Vagina (tissue), 2 donors: ENCODE data around the gene TRABD2B.

Experiments used
- CTCF ChIP-seq, 3 experiments: fragments of 450-650 bp in 2 of 3; fragments of 200-600 bp in 1 of 3; sonication (generic) in 1 of 3; IDR thresholded peaks; one replicate each; pipeline ENCODE4 v1.5.1; 2017 to 2019; ENCODE audit warnings: antibody characterized with exemption in 3 of 3, mild to moderate bottlenecking in 2 of 3, moderate library complexity in 2 of 3
- POLR2A ChIP-seq, 2 donors: fragments of 450-650 bp; IDR thresholded peaks; one replicate each; pipeline ENCODE4 v1.6.1; 2017; ENCODE audit warnings: antibody characterized with exemption in 2 of 2, mild to moderate bottlenecking in 2 of 2, moderate library complexity in 2 of 2
- POLR2AphosphoS5 ChIP-seq, 2 donors: sonication (generic); formaldehyde crosslinking; IDR thresholded peaks; one replicate each; pipeline ENCODE4 v1.9.0; 2017; ENCODE audit warnings: antibody characterized with exemption in 2 of 2, mild to moderate bottlenecking in 2 of 2, low read depth in 1 of 2; ENCODE audit not compliant: insufficient read depth in 1 of 2

- no peak for TF ChIP-seq POLR2A (IDR thresholded peaks at IDR 0.05)
- TF ChIP-seq POLR2AphosphoS5 (IDR thresholded peaks at IDR 0.05; ENCODE audit: insufficient read depth in 1 of 2, low read depth in 1 of 2): peak in 1 of 2 donors; percentile 82
- TF ChIP-seq CTCF (IDR thresholded peaks at IDR 0.05): no peak
Observed at GRCh38 chr1:48026275-48026674, 29.1 kb upstream of the TRABD2B start.
